OCI-LY7 (cell line): Measurements from ENCODE around the gene NREP. TPM values are rescaled to one million over a fixed set of nuclear protein-coding genes. Genes with fewer than 3 reads are reported as not detected.

Source experiments
- BruUV-seq: library from RNA; stranded (reverse); fragments of 400-500 nt; replicated peaks from 2 replicates; lab custom pipeline; 2021; lab: Mats Ljungman, UMichigan
- CTCF ChIA-PET: fragments of 300-600 bp; sonication (Branson Sonifier 250); formaldehyde crosslinking; loops from one replicate; lab custom pipeline; 2022; ENCODE audit warnings: antibody characterized with exemption; ENCODE audit not compliant: unreplicated experiment; lab: Charles Lee
- POLR2A ChIA-PET: fragments of 300-600 bp; sonication (Branson Sonifier 250); formaldehyde crosslinking; loops from one replicate; lab custom pipeline; 2022; ENCODE audit warnings: antibody characterized with exemption; lab: Charles Lee
- DNase-seq: peaks from one replicate; pipeline ENCODE4 v3.0.0-alpha.2; 2015; ENCODE audit warnings: low spot score
- H2AFZ ChIP-seq: fragments of 200-600 bp; sonication (generic), shearing (Covaris generic); 2 replicates; pipeline ENCODE4 v1.6.1; 2014; ENCODE audit warnings: mild to moderate bottlenecking, antibody characterized with exemption, low read length, moderate library complexity
- H3K27ac ChIP-seq: fragments of 200-600 bp; sonication (generic); 2 replicates; pipeline ENCODE4 v1.5.1; 2014; ENCODE audit warnings: mixed run types, low read depth, mild to moderate bottlenecking, moderate library complexity, low read length, inconsistent platforms; ENCODE audit not compliant: poor library complexity, severe bottlenecking
- H3K36me3 ChIP-seq: fragments of 200-600 bp; sonication (generic); 2 replicates; pipeline ENCODE4 v1.6.1; 2014; ENCODE audit warnings: mild to moderate bottlenecking, antibody characterized with exemption, low read length, moderate library complexity, mixed read lengths; ENCODE audit not compliant: insufficient read depth
- H3K4me1 ChIP-seq: fragments of 200-600 bp; sonication (generic); 2 replicates; pipeline ENCODE4 v1.5.1; 2014; ENCODE audit warnings: mild to moderate bottlenecking, low read length; ENCODE audit not compliant: insufficient read depth, poor library complexity, severe bottlenecking
- H3K4me2 ChIP-seq: fragments of 200-600 bp; sonication (generic); 2 replicates; pipeline ENCODE4 v1.6.1; 2014; ENCODE audit warnings: mild to moderate bottlenecking, low read length
- H3K4me3 ChIP-seq: fragments of 200-600 bp; sonication (generic); 2 replicates; pipeline ENCODE4 v1.5.1; 2014; ENCODE audit warnings: mild to moderate bottlenecking, low read depth, low read length; ENCODE audit not compliant: poor library complexity, severe bottlenecking
- H3K79me2 ChIP-seq: fragments of 200-600 bp; sonication (generic); 2 replicates; pipeline ENCODE4 v1.6.1; 2016; ENCODE audit warnings: low read depth, mild to moderate bottlenecking, low read length, moderate library complexity, mixed read lengths; ENCODE audit not compliant: insufficient read depth
- H3K9me2 ChIP-seq: fragments of 200-600 bp; sonication (generic); 2 replicates; pipeline ENCODE4 v1.6.1; 2016; ENCODE audit warnings: mild to moderate bottlenecking, low read length, mixed read lengths; ENCODE audit not compliant: insufficient read depth
- H3K9me3 ChIP-seq: fragments of 200-600 bp; sonication (generic); 2 replicates; pipeline ENCODE4 v1.6.1; 2014; ENCODE audit warnings: mild to moderate bottlenecking, mixed run types, low read length, mixed read lengths
- H4K20me1 ChIP-seq: fragments of 200-600 bp; sonication (generic); 2 replicates; pipeline ENCODE4 v1.6.1; 2014; ENCODE audit warnings: mild to moderate bottlenecking, antibody characterized with exemption, low read length, moderate library complexity, mixed read lengths; ENCODE audit not compliant: insufficient read depth
- EZH2phosphoT487 ChIP-seq: fragments of 200-600 bp; sonication (generic); IDR thresholded peaks from 2 replicates; pipeline ENCODE4 v1.6.1; 2018; ENCODE audit warnings: low read depth, borderline replicate concordance, mild to moderate bottlenecking, mixed run types, antibody characterized with exemption, low read length, moderate library complexity, mixed read lengths
- intact Hi-C: fragments of 100-400 bp; cut with micrococcal nuclease; formaldehyde crosslinking; loops from one replicate; pipeline ENCODE4 v1.10.0; 2022; ENCODE audit not compliant: unreplicated experiment
- total RNA-seq, 2 experiments: library from RNA; depleted of rRNA in 1 of 2; stranded (reverse); fragments of >200 nt in 1 of 2; shearing (Covaris generic) in 1 of 2; gene quantifications; 2 replicates each; pipeline ENCODE4 v1.2.3, GENCODE V29; 2014 to 2022
- TF ChIP-seq, protein P1 (sequence below): fragments of 200-600 bp; sonication (generic); conservative IDR thresholded peaks from 2 replicates; pipeline ENCODE4 v1.5.1; 2014; ENCODE audit warnings: mild to moderate bottlenecking, antibody characterized with exemption, low read length, moderate library complexity, mixed read lengths

Gene NREP
- total RNA-seq, 2 experiments from 2014 or later = 40.0 to 100 TPM

DNA sequence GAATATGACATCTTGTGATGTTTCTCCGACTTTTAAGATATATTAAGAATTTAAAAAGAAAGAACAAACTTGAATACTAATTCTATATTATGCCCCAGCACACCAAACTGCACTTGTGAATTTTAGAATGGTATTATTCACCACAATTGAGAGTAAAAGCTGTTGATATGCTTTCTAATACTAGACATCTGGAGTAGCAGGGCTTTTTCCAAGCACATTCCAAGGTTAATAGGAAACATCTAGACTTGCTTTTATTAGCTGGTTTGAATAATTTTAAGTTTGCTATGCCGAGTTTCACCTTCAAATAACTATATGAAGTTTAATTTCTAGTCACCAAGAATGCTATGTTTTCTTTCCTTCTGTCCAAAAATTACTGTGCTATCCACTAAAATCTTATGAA, 13.5 kb downstream of the NREP start:
- POLR2A ChIA-PET = interaction anchor here (0.6 to 3.7 kb wide), 10 partner anchors 9 to 623 kb away, joined by 3 to 19 read pairs (median 3); no protein-coding TSS in a partner anchor
- no TSS peak for BruUV-seq
- Histone ChIP-seq H3K9me3 (no peaks in the 10 kb centered on the region), H3K36me3 (no peaks in the 10 kb centered on the region; the same call in 1 of the 2 replicates), H3K9me2 (no peaks in the 10 kb centered on the region), H3K4me3 (no peak overlapping the region), H2AFZ (no peak overlapping the region), H3K79me2 (no peaks in the 10 kb centered on the region), H3K4me2 (no peak overlapping the region), H3K4me1 (peaks cover 46% of the 10 kb centered on the region), H4K20me1 (0 out of 2 replicates have a peak, but pooled peaks cover 4% of the 10 kb centered on the region), H3K27ac (no peak overlapping the region)
- DNase-seq = no peak
- CTCF ChIA-PET = no interaction called here
- intact Hi-C loops = no loop called here
- TF ChIP-seq, protein P1, sequence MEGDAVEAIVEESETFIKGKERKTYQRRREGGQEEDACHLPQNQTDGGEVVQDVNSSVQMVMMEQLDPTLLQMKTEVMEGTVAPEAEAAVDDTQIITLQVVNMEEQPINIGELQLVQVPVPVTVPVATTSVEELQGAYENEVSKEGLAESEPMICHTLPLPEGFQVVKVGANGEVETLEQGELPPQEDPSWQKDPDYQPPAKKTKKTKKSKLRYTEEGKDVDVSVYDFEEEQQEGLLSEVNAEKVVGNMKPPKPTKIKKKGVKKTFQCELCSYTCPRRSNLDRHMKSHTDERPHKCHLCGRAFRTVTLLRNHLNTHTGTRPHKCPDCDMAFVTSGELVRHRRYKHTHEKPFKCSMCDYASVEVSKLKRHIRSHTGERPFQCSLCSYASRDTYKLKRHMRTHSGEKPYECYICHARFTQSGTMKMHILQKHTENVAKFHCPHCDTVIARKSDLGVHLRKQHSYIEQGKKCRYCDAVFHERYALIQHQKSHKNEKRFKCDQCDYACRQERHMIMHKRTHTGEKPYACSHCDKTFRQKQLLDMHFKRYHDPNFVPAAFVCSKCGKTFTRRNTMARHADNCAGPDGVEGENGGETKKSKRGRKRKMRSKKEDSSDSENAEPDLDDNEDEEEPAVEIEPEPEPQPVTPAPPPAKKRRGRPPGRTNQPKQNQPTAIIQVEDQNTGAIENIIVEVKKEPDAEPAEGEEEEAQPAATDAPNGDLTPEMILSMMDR = no peak
- no peak for TF ChIP-seq EZH2phosphoT487

GRCh38 chr5:111742177-111742994, 14.6 kb downstream of the NREP start:
- intact Hi-C loops = no loop called here

More at GRCh38 chr5:111742177-111742994, 14.6 kb downstream of the NREP start:
- DNase-seq = no peak
- Histone ChIP-seq H3K27ac (peak overlapping the region; percentile 63), H3K9me2 (no peaks in the 10 kb centered on the region), H4K20me1 (0 out of 2 replicates have a peak, but pooled peaks cover 4% of the 10 kb centered on the region), H3K4me1 (peaks cover 55% of the 10 kb centered on the region), H2AFZ (no peak overlapping the region), H3K36me3 (no peaks in the 10 kb centered on the region), H3K9me3 (no peaks in the 10 kb centered on the region), H3K79me2 (no peaks in the 10 kb centered on the region), H3K4me3 (no peak overlapping the region), H3K4me2 (peak overlapping the region; percentile 55)
- no TSS peak for BruUV-seq
- ChIA-PET POLR2A (interaction anchor here (0.6 to 3.7 kb wide), 10 partner anchors 10 to 622 kb away, joined by 3 to 19 read pairs (median 4); no protein-coding TSS in a partner anchor), CTCF (no interaction called here)
- TF ChIP-seq EZH2phosphoT487 = no peak
- TF ChIP-seq, protein P1 = no peak
